Breast epithelium (tissue), 3 donors: ENCODE measurements around the gene QSOX1.

Source experiments
- CTCF ChIP-seq, 3 donors: fragments of 450-650 bp; IDR thresholded peaks; one replicate each; pipeline ENCODE4 v1.5.1; 2016 to 2017; ENCODE audit warnings: antibody characterized with exemption in 3 of 3, mild to moderate bottlenecking in 3 of 3, moderate library complexity in 3 of 3
- POLR2A ChIP-seq: fragments of 450-650 bp; IDR thresholded peaks from one replicate; pipeline ENCODE4 v1.6.1; 2016; ENCODE audit warnings: antibody characterized with exemption, mild to moderate bottlenecking, moderate library complexity
- POLR2AphosphoS5 ChIP-seq, 3 donors: sonication (generic); formaldehyde crosslinking; IDR thresholded peaks; one replicate each; pipeline ENCODE4 v1.6.1; 2017; ENCODE audit warnings: antibody characterized with exemption in 3 of 3

- no peak for TF ChIP-seq CTCF (IDR thresholded peaks at IDR 0.05)
- no peak for TF ChIP-seq POLR2A
- no peak for TF ChIP-seq POLR2AphosphoS5 (IDR thresholded peaks at IDR 0.05)
Observed at GRCh38 chr1:180235502-180236239, 81.0 kb downstream of the QSOX1 start.
